ENCODE data around the gene APOBEC4. TPM values are rescaled to one million over a fixed set of nuclear protein-coding genes. Genes with fewer than 3 reads are reported as not detected.

The APOBEC4 gene
- total RNA-seq, 1 experiment from 2014 or later, result not detected

DNA sequence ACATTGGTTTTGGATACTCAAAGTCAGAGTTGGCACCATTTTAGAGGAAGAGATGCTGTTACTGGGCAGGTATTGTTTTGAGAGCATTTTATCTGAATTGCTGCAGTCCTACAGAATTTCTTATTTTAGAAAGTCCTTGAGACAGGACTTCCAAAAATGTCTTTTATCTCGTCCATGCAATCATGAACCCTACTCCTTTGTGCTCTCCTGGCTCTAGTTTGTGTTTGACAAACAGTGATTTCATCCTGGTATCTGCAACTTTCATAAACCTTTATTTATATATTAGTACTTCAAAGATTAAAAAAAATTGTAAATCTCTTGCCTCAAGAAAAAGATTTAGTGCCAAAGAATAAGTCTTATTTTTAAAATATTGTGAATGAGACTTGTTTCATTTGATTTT lies 12.9 kb downstream of the APOBEC4 start:
- Histone ChIP-seq H2AFZ (ENCODE audit: low read depth, low read length, poor library complexity, severe bottlenecking) (no peak overlapping the region), H3K36me3 (ENCODE audit: control insufficient read depth in 1 of 2, insufficient read depth in 2 of 2, low read length in 2 of 2) (no peaks in the 10 kb centered on the region), H4K20me1 (ENCODE audit: insufficient read depth) (no peaks in the 10 kb centered on the region), H3K27me3 (ENCODE audit: insufficient read depth, low read length) (no peaks in the 10 kb centered on the region), H3K4me2 (ENCODE audit: low read length) (no peak overlapping the region), H3K79me2 (ENCODE audit: insufficient read depth, low read length) (no peaks in the 10 kb centered on the region), H3K9ac (ENCODE audit: low read length) (no peak overlapping the region), H3K27ac (ENCODE audit: low read depth, low read length) (no peak overlapping the region), H3K9me2 (ENCODE audit: insufficient read depth) (no peaks in the 10 kb centered on the region), H3K4me3 (replicated peaks in 1 of 2; ENCODE audit: low read depth in 1 of 2, low read length in 2 of 2) (no peak overlapping the region), H3K4me1 (ENCODE audit: control insufficient read depth in 1 of 2, insufficient read depth in 2 of 2, low read length in 2 of 2) (peaks cover 0 to 6% of the 10 kb centered on the region in 2 experiments; a peak in 1 of 4 replicates), H3K9me3 (ENCODE audit: control insufficient read depth in 1 of 2, insufficient read depth in 1 of 2, low read depth in 1 of 2, low read length in 2 of 2) (no peaks in the 10 kb centered on the region)
- no peak for TF ChIP-seq EGR1 (IDR thresholded peaks at IDR 0.05; ENCODE audit: low read depth)
- no peak for TF ChIP-seq CEBPB (IDR thresholded peaks at IDR 0.05; ENCODE audit: low read depth)
- no peak for TF ChIP-seq FOSL1 (IDR thresholded peaks at IDR 0.05; ENCODE audit: low read depth)
- no peak for TF ChIP-seq MAX (IDR thresholded peaks at IDR 0.05)
- no peak for TF ChIP-seq RAD21 (IDR thresholded peaks at IDR 0.05; ENCODE audit: low read depth)
- TF ChIP-seq CTCF (IDR thresholded peaks at IDR 0.05 in 2 of 3, conservative IDR thresholded peaks at IDR 0.05 in 1 of 3; ENCODE audit: borderline replicate concordance in 1 of 3, insufficient read depth in 1 of 3, low read depth in 2 of 3, low read length in 2 of 3), result no peak
- TF ChIP-seq POLR2AphosphoS5 (IDR thresholded peaks at IDR 0.05; ENCODE audit: low read depth, low read length), result no peak
- no peak for TF ChIP-seq EZH2phosphoT487 (IDR thresholded peaks at IDR 0.05; ENCODE audit: borderline replicate concordance)
- no peak for TF ChIP-seq EZH2 (IDR thresholded peaks at IDR 0.05)
- no peak for TF ChIP-seq ZBTB33 (IDR thresholded peaks at IDR 0.05; ENCODE audit: extremely low read depth, insufficient replicate concordance, low read length)
- no peak for TF ChIP-seq POLR2A (IDR thresholded peaks at IDR 0.05; ENCODE audit: borderline replicate concordance, extremely low read depth, insufficient read depth, insufficient read length)
- TF ChIP-seq CBX3 (IDR thresholded peaks at IDR 0.05; ENCODE audit: low read depth), result no peak
- no peak for TF ChIP-seq ZNF274 (IDR thresholded peaks at IDR 0.05; ENCODE audit: low read depth, low read length)
- ChIA-PET CTCF (no interaction called here), RAD21 (ENCODE audit: low non-redundant PET in 1 of 2, low total read pairs in 2 of 2, uncharacterized antibody in 2 of 2, unreplicated experiment in 2 of 2) (no interaction called here), POLR2A (no interaction called here)
- intact Hi-C loops (cut with micrococcal nuclease), result no loop called here
- ATAC-seq, result no peak
- BruUV-seq (replicated peaks), result no TSS peak
- no peak for DNase-seq (ENCODE audit: low read depth, low spot score)
